HG03064 (cell line): Measurements from ENCODE around the gene PTPN20.

Experiments
- ATAC-seq: cut with Tn5 transposase; IDR thresholded peaks from one replicate; pipeline ENCODE4 v1.9.1; 2021; ENCODE audit warnings: low read depth; ENCODE audit not compliant: unreplicated experiment

Gene PTPN20

DNA sequence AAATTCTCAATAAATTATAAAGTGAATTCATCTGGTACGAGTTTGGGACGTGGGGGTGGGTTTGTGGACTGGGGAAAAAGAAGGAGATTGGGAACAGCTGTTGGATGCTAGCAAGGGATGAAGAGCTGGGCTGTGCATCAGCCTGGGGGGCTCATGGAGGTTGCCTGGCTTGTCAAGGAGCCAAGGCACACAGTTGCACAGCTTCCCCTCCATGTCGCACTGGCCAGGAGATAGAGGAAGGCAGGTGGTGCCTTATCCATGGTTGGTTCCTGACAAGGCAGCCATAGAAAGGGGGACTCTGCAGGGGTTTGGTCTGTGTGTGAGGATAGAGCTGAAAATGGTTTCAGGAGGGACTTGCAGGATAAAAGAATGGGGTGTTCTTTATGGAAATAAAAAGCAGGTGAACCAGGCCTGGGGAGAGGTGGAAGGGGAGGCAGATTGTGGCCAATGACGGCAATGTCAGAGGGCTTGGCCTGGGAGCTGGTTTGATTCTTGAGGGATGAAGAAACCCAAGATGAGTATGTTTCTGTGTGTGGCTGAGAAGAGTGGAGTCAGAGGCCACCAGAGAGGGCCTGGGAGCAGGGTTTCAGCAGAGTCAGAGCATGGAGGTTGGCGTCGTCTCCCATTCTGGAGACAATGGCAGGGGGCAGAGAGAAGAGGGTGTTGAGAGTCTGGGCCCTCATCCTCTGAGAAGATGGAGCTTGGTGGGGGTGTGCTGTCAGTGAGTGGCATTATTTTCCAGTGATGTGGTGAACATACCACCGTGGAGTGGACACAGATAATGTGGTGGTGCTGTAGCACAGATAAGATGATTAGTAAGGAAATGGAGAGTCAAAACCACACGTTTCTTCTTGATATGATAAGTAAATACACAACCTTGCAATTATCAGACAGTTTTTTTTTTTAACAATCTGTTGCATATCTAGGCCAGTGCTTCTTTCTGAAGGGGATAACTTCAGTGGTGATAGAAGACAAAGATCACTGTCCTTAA lies 108.2 kb downstream of the PTPN20 start:
- ATAC-seq = no peak

DNA sequence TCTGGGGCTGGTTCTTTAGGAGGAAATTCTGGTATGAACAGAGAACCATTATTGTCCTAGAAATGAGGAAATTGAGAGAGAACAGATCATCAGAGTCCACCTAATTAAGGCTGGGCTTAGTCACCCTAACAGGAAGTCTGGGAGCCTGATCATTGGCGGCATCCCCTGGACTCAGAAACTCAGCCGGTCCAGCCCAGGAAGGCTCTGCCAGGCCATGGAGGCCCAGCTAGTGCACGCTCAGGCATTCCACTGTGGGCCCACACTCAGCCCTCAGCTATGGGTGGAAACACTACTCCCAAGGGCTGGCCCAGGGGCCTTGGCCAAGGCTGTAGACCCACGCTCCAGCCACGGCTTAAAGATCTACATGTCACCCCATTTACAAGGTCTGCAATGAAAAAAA lies 109.2 kb downstream of the PTPN20 start:
- no peak for ATAC-seq

DNA sequence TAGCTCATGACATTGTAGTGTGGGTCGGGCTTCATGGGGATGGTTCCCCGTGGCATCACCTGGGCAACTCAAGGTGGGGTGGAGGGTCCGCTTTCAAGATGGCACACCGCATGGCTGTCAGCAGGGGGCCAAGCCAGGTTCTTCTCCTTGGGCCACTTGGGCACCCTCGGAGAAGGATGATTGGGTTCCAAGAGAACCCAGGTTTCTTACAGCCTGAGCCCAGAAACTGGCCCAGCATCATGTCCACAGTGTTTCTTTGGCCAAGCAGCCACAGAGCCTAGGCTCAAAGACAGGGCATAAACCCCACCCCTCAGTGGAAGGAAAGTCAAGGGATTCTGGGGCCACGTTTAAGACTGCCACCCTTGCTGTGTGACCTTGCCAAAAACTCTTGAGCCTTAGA lies 110.6 kb downstream of the PTPN20 start:
- ATAC-seq = no peak

DNA sequence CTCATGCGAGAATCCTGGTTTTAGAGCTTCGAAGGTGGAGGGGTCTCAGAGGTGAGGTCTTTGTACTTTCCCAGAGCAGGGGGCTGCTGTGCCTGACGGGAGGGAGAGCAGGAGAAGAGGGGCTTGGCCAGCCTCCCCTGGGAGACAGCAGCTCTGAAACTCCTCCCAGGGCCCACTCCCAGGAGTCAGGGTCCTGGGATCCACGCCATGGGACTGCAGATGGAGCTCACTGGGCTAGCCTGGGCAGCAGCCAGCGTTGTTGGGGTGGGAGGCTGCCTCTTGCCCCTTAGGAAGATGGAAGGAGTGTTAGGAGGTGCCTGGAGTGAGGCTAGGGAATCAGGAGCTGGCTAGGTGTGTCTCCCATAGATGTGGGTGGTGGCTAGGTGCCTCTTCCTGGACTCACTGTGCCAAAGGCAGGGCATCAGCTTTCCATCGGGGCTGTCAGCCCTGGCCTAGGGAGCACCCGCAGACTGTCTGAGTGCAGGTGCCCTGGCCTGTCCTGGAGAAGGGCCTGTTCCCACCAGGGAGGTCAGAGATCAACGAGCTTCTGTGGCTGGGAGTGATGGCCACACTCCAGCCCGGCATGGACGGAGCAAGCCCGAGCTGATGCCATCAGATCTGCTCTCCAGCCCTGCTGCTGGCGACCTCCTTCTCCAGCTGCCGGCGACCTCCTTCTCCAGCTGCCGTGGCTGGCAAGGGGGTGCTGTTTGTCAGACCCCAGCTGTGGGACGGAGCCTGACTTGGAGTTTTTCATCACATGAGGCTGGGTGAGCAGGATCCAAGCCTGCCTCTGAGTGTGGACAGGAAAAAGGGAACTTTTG lies 111.3 kb downstream of the PTPN20 start:
- ATAC-seq = no peak

DNA sequence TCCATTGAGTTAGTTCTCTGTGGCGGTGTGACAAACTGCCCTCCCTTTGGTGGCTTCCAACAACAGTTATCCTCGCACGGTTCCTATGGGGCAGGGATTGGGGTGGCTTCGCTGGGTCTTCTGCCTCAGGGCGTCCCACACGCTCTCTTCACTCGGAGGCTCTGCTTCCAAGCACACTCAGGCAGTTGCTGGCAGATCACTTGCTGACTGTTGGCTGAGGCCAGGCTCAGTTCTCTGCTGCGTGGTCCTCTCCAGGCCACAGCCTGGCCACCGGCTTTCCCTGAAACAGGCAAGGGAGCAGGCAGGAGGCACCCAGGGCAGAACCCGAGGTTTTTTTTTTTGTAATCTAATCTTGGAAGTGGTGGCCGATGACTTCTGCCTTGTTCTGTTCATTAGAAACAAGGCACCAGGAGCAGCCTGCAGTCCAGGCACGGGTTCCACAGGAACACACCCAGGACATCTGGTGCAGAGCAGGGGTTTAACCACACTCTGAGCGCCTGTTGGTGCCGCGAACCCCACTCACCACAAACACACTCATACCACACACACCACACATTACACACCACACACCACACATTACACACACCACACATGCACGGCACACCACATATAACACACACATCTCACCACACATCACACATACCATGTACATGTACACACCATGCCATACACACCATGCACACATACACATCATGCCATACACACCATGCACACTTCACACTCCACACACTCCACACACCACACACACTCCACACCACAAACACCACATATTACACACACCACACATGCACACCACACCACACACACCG lies 112.2 kb downstream of the PTPN20 start:
- ATAC-seq = no peak

DNA sequence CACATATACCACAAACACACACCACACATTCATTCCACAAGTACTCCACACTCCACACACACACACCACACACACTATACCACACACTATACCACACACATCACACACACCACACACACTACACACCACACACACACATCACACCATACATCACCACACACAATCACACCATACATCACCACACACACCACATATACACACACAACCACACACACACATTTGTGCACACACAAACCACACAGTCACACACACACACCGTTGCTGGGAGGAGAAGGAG lies 112.8 kb downstream of the PTPN20 start:
- ATAC-seq = no peak

DNA sequence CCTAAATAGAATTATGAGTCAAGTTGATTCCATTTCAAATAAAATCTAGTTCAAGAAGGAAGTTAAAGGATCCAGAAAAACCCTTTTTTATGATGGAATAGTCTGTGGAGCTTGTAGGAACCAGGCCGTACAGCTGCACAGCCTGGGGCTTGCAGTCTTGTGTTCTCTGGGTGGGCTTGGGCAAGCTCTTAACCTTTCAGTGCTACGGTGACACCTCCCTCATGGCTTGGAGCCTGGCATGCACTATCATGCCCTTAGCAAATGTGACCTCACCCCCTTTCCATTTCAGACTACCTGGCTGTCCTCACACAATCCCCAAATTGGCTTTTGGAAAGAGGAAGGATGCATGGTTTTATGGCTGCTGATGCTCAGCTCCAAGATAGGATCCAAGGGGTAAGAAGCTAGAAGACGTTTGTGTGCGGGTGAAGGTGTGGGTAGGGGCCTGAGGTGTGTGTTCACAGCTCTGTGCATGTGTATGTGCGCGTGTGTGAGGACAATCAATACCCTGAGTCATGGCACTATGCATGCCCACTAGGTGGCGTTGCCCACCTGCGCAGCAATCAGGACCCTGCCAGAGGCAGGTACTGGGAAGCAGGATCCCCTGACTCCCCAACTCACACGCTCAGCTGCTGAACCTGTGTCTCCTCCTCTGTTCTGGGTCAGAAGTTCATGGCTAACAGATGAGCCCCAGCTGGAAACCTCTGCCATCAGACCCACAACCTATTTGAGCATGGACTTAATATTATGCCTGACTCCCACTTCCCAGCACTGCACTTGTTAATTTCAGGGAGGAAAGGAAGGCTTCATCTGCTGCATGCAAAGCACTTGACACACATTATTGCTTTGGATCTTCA lies 113.4 kb downstream of the PTPN20 start:
- no peak for ATAC-seq

DNA sequence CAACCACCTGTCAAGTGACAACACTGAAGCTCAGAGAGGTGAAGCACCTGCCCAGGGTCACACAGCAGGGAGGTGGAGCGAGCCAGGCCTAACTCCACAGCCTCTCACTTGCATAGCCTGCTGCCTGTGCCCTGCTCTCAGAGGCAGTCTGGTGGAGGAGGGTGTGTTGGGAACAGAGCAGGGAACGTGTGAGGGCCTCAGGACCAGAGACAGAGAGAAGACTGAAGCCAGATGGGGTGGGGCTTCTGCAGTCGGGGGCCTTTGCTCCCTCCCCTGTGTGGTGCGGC lies 114.0 kb downstream of the PTPN20 start:
- ATAC-seq = no peak

DNA sequence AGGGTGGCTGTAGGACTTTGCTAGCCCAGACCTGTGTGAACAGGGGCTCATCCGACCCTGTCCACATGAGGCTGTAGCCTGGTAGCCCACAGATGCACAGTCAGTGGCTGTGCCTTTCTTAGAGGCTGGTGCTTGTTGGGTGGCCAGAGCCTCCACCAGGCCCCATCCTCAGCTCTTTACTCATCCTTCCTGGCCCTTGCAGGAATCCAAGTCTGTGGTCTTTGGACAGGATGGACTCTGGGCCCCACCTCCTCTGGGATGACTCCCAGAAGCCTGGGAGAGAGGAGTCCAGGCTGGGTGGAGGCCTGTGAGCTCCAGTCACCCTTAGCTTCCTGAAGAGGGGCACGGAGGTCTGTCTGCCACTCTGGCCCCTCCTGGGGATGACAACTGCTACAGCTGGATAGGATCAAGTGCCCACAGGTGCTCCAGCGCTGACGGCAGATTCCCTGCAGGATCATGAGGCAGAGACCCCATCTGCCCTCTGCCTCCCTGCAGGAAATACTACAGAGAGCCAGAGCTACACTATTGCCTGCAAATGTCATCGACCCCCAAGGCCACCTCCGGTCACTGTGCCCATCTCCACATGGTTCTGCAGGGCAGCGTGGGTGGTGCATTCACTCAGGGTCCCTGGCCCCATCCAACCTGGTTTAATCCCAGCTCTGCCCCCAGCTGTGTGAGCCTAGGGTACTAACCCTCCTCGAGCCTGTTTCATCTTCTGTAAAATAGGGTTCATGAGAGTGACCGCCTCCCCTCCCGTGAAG lies 114.5 kb downstream of the PTPN20 start:
- ATAC-seq = no peak

DNA sequence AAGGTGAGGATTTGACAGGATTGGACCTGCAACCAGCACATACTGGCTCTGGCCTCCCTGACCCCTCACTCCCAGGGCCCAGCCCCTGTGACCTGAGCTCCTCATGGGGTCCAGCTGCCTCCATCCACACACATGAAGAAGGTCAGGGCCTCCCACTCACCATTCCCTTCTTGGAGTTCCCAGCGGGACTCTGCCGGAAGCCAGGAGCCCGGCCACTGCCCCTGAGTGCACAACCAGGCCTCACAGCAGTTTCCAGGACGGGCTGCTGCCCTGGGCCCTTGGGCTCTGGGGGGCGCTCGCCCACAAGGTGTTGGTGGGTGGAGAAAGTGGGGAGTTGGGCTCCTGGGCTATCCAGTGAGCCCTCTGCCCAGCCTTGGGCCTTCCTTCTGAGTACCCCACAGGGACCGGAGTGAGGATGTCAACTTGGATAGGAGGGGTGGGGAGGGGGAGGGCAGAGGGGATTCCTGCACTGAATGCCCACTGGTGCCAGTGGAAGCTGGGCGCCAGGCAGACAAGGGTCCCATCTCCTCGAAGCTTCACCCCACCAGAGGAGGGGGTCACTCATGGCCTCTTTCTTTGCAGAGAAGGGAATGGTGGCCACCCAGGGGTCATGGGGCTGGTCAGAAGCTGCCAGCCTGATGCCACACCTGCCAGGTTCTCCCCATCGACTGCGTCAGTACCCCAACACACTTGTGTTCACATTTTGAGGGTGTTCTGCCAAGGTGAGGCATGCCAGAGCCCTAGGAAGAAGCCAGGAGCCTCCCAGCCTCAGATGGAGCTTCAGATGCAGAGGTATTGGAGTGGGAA lies 115.3 kb downstream of the PTPN20 start:
- ATAC-seq = no peak

DNA sequence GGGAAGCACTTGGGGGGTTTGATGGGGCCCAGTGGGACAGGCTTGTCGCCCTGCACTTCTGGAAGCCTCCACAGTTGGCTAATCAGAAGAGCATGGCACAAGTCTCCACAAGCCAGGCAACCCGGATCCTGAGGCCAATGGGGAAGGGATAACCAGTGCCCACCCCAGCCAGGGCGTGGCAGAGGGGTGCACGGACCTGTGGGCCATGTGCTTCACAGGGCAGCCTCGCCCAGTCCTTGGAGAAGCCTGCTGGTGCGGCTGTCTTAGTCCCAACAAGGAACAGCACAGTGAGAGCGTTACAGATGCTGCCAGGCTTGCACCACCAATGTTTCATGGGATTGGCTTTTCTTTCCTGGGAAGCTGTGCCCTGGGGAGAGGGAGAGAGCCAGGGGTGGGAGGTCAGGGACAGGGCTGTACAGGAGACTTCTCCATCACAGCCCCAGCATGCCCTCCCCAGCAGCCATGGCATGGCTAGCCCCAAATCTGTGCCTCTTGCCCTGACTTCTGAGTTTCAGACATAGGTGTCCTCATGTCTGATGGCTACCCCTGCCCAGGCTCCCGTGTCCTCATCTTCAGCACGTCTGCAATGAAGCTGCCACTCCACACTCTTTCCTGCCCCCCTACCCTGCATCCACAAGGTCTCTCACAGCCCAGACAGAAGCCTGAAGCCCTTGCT lies 116.0 kb downstream of the PTPN20 start:
- no peak for ATAC-seq

DNA sequence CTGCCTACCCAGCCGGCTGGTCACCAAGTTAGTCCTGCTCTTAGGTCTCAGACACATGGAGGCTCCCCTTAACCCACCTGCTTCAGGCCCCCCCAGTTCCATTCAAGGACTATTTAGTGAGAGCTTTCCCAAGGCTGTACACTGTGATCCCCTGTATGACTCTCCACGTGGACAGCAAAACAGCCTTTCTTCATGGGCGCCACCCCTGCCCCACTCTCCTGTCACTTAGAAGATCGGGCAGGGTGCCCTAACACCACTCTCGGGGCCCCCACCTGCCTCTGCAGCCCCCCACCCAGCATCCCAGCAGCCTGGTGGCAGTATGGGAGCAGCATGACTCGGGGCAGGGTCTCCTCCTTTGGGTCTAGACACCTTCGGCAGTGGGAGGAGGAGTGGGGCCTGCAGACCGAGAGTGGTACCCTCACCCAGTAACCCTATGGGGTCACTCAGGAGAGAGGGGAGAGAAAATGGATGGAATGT lies 116.6 kb downstream of the PTPN20 start:
- no peak for ATAC-seq

DNA sequence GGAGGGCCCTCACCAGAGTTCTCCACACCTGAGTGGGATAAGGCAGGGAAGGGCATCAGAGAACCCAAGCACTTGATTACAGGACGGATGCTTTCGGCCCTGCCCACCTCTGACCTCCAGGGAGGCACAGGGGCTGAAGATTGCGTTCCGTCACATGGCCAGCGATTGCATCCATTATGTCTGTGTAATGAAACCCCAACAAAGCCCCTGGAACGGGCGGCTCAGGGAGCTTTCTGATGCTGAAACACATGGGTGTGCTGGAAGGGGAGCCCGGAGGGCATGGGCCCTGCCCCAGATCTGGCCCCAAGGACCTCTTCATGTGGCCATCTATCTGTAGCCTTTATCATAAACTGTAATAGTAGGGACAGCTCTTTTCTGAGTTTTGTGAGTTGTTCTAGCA lies 117.2 kb downstream of the PTPN20 start:
- no peak for ATAC-seq

DNA sequence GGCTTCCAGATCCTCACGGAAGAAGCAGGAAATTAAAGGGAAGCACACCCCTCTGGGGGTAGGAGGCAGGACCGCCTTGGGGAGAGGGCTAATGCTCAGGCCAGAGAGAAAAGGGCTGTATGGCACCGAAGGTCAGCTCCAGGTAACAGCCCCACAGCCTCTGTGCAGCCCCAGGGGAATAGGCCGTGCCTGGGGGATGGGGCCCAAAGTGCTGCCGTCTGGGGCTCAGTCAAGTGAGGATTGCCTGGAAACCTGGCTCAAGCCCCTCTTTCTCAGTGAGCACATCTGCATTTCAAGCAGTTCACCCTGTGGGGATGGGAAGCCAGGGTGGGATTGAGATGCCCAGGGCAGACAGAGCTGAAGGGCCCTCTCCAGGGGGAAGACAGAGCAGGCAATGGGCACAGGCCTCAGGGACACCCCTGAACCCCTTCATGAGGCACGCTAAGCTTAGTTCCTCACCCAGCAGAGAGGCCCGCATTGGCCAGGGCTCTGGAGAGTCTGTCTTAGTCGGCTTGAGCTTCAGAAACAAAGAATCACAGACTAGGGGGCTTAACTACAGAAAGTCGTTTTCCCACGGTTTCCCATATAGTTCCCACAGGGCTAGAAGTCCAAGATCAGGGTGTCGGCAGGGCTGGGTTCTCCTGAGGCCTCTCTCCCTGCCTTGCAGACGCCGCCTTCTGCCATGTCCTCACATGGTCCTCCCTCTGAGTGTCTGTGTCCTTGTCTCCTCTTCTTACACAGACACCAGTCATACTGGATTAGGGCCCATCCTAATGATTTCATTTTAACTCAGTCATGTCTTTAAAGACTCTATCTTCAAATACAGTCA lies 118.2 kb downstream of the PTPN20 start:
- no peak for ATAC-seq

DNA sequence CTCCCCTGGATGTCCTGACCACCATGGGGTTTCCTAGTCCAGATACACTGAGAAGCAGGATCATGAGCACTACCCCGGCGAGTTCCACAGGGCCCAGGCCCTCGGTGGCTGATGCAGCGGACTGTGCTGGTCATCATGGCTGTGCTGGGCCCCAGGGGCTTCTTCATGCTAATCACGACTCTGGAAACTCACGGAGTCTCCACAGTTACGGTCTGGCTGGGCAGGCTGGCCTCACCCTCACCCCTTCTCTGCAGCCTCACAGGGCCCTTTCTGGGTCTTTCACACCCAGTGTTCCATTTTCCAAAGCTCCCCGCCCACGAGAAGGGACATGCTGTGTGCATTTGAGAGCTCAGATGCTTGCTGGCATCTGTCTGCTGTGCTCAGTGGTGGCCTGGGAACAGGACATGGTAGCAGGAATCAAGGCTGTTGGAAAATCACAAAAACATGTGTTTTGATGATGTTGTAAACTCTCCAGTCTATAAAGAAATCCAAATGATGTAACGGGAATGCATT lies 119.0 kb downstream of the PTPN20 start:
- no peak for ATAC-seq

DNA sequence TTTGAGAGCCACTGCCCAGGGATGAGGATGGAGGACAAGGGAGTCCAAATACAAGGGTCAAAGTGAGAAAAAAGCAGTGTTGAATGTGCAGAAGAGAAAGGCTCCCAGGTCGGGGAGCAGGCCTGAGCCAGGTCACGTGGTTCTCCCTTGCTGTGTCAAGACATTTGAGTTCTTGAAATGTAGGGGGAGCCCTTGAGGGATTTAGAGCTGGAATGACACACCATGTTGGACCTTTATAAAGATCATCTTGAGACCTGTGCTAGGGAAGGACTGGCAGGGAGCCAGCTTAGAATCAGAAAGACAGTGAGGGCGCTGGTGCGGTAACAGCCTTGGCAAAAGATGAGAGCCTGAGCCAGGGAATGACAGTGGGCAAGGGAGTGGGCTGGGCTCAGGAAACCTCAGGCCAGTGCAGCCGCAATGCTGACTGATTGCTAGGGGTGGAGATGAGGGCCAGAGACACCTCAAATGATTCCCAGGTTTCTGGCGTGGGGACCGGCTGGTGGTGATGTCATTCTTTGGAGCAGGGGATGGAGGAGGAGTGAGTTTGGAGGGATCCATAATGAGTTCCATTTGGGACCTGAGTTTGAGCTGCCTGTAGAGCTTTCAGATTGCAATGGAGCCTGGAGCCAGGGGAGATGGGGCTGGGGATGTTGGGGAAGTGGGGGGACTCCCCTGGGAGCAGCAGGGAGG lies 120.1 kb downstream of the PTPN20 start:
- ATAC-seq = no peak
